Keratinocyte (primary cell): Measurements from ENCODE around the gene AGAP4.
"Not testable (repeated sequence)": the region's sequence is repeated elsewhere in the genome, so short reads cannot be mapped to it uniquely, and the experiment has no call there.

Experiments
- EZH2 ChIP-seq: IDR thresholded peaks from one replicate; pipeline ENCODE4 v1.6.1; 2012; ENCODE audit warnings: inconsistent platforms, mild to moderate bottlenecking, low read length, moderate library complexity
- TF ChIP-seq, protein P1 (sequence below), 3 experiments: IDR thresholded peaks in 1 of 3; conservative IDR thresholded peaks in 1 of 3; optimal IDR thresholded peaks in 1 of 3; 2 replicates in 2 of 3; 3 replicates in 1 of 3; pipeline versions ENCODE3 to v1.5.1; 2011; ENCODE audit warnings: low read length in 3 of 3, mild to moderate bottlenecking in 3 of 3, moderate library complexity in 2 of 3, control low read depth in 1 of 3, inconsistent platforms in 1 of 3; ENCODE audit not compliant: insufficient read depth in 2 of 3; ENCODE audit errors: extremely low read depth in 1 of 3

DNA sequence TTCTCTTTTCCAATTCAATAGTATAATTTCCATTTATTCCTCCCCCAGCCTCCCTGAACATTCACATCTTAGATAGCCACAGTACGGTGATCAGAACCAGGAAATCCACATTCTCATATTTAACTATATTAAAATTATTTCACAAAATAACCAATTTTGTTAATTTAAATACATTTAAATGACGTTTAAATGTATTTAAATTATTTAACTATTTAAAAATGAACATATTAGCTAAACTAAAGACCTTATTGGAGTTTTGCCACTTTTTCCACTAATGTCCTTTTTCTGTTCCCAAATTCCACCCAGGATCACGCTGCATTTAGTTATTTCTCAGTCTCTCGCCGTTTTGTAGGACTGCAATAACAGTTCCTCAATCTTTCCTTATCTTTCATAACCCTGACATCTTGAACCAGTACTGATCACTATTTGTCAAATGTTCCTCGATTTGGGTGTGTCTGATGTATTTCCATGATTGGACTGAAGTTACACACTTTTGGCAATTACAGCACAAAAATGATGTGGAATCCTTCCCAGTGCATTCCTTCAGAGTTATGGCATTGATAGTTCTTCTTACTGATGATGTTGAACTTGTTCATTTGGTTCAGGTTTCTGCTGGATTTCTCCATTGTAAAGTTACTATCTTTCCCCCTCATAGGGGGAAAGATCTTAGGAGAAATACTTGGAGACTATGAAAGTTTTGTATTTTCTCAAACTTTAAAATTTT, 27.0 kb downstream of the AGAP4 start:
- TF ChIP-seq, protein P1, sequence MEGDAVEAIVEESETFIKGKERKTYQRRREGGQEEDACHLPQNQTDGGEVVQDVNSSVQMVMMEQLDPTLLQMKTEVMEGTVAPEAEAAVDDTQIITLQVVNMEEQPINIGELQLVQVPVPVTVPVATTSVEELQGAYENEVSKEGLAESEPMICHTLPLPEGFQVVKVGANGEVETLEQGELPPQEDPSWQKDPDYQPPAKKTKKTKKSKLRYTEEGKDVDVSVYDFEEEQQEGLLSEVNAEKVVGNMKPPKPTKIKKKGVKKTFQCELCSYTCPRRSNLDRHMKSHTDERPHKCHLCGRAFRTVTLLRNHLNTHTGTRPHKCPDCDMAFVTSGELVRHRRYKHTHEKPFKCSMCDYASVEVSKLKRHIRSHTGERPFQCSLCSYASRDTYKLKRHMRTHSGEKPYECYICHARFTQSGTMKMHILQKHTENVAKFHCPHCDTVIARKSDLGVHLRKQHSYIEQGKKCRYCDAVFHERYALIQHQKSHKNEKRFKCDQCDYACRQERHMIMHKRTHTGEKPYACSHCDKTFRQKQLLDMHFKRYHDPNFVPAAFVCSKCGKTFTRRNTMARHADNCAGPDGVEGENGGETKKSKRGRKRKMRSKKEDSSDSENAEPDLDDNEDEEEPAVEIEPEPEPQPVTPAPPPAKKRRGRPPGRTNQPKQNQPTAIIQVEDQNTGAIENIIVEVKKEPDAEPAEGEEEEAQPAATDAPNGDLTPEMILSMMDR (optimal IDR thresholded peaks at IDR 0.05 in 1 of 3, IDR thresholded peaks at IDR 0.05 in 1 of 3, conservative IDR thresholded peaks at IDR 0.05 in 1 of 3; ENCODE audit: extremely low read depth in 1 of 3, insufficient read depth in 2 of 3, low read length in 3 of 3), result not testable (repeated sequence)
- TF ChIP-seq EZH2, result not testable (repeated sequence)
